Measurements from ENCODE around the gene MAGEB5.
A peak's percentile ranks its signal among the peaks of the same experiment; 100 is the strongest.
"Not testable (repeated sequence)": the region's sequence is repeated elsewhere in the genome, so short reads cannot be mapped to it uniquely, and the experiment has no call there.

MAGEB5 gene

GRCh38 chrX:26215869-26216268, at the start of gene MAGEB5:
Gene MAGEB5 (plus strand): TSS chrX:26216169. CDS start chrX:26217302, 1,133 bp downstream.
- no peak for DNase-seq

- no peak for DNase-seq
Measured at GRCh38 chrX:26192204-26192603, 23.8 kb upstream of the MAGEB5 start, which contains the start of gene MAGEB6. Gene MAGEB6 (plus strand): TSS chrX:26192440. CDS start chrX:26193847, 1,407 bp downstream.

GRCh38 chrX:26203561-26203960, 12.4 kb upstream of the MAGEB5 start:
- no peak for DNase-seq

GRCh38 chrX:26204717-26205116, 11.3 kb upstream of the MAGEB5 start:
- not testable (repeated sequence) for DNase-seq

GRCh38 chrX:26208012-26208411, 8.0 kb upstream of the MAGEB5 start:
- DNase-seq, result no peak

DNA sequence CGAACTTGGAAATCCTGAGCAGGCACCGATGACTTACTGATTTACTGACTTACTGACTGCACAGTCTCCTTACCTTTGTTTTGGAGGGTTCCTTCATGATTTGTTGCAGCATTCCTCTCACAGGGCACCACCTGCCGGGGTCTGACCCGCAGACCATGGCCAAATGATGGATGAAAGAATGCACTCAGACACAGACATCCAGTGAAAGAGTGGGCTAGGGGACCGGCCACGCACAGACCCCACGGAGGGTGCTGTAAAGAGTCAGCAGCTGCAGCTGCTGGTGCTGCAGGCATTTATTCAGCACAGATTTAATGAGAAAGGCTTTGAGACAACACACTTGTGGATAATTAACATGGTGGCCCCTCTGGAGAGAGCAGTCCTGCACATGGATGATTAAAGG, 3.4 kb downstream of the MAGEB5 start:
- DNase-seq, result no peak

- DNase-seq, result no peak
Measured at GRCh38 chrX:26234177-26234576, 18.2 kb downstream of the MAGEB5 start.

DNA sequence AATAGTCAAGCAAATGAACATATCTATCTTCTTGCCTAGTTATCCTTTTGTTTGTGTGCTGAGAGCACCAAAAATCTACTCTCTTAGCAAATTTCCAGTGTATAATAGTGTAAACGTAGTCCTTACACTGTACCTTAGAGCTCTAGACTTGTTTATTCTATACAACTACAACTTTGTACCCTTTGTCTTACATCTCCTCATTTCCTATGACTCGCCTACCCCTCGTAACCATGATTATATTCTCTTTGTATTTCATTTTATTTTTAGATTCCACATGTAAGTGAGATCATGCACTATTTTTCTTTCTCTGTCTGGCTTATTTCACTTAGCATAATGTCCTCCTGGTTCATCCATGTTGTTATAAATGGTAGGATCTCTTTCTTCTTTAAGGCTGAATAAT, 37.6 kb downstream of the MAGEB5 start:
- DNase-seq, result no peak

GRCh38 chrX:26254436-26254835, 38.5 kb downstream of the MAGEB5 start:
- DNase-seq, result peak; percentile 43

GRCh38 chrX:26262121-26262523, 46.2 kb downstream of the MAGEB5 start:
- DNase-seq, result peak; percentile 60
